GM21825 (cell line): ENCODE results near the gene TLR3.
"Not testable (repeated sequence)": the region's sequence is repeated elsewhere in the genome, so short reads cannot be mapped to it uniquely, and the experiment has no call there.

ENCODE experiments used
- ATAC-seq: cut with Tn5 transposase; IDR thresholded peaks from one replicate; pipeline ENCODE4 v1.9.1; 2021; ENCODE audit warnings: mild to moderate bottlenecking, moderate library complexity; ENCODE audit not compliant: unreplicated experiment

Gene TLR3

DNA sequence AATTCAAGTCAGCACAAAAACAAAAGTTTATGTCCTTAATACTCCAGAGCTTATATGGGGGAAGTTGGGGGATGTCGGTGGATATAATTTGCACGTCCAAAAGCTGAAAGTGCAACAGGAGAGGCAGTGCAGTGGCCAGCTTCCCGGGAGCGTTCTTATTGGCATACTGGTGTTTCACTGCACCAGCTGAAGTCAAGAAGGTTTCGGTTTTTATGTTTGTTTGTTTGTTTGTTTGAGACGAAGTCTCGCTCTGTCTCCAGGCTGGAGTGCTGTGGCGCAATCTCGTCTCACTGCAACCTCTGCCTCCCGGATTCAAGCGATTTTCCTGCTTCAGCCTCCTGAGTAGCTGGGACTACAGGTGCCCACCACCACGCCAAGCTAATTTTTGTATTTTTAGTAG lies 28.6 kb upstream of the TLR3 start:
- ATAC-seq = no peak

GRCh38 chr4:186047501-186047900 lies 21.5 kb upstream of the TLR3 start:
- not testable (repeated sequence) for ATAC-seq

DNA sequence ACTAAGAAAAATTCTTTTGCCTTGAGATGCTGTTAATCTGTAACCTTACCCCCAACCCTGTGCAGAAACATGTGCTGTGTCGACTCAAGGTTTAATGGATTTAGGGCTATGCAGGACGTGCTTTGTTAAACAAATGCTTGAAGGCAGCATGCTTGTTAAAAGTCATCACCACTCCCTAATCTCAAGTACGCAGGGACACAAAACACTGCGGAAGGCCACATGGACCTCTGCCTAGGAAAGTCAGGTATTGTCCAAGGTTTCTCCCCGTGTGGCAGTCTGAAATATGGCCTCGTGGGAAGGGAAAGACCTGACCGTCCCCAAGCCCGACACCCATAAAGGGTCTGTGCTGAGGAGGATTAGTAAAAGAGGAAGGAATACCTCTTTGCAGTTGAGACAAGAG lies 18.8 kb upstream of the TLR3 start:
- not testable (repeated sequence) for ATAC-seq

- no peak for ATAC-seq
These were observed 17.9 kb upstream of the TLR3 start for GRCh38 chr4:186051096-186051495.

- peak; percentile 100 for ATAC-seq
These were observed 10.5 kb upstream of the TLR3 start for GRCh38 chr4:186058253-186058979.

DNA sequence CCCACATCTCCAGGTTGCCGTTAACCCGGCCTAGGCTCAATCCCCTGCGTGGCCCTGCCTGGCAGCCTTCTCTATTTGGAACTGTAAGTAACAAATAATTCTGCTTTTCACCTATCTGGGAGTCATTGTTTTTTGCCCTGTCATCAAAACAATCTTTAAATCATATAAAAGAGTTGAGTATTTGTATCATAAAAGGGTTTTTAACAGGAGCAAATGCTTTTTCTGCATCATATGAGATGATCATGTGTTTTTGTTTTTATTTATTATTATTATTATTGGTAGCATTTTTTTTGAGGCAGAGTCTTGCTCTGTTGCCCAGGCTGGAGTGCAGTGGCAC lies 10.0 kb upstream of the TLR3 start:
- ATAC-seq = no peak

DNA sequence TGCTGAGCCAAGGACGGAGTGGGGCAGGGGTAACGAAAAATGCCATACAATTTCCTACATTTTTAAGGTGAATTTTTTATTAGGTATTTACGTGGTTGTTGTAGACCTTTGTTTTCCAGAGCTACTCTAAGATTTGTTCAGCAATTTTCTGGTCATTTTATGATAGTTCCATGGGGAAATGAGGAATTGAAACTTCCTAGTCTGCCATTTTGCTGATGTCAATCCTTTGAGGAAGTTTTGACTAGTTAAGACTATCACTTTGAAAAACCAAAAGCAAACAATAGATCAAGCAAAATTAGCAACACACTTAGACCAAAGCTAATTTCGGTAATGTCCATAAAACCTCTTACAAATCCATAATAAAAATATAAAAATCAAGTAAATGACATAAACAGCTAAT lies 7.0 kb upstream of the TLR3 start:
- ATAC-seq = no peak

DNA sequence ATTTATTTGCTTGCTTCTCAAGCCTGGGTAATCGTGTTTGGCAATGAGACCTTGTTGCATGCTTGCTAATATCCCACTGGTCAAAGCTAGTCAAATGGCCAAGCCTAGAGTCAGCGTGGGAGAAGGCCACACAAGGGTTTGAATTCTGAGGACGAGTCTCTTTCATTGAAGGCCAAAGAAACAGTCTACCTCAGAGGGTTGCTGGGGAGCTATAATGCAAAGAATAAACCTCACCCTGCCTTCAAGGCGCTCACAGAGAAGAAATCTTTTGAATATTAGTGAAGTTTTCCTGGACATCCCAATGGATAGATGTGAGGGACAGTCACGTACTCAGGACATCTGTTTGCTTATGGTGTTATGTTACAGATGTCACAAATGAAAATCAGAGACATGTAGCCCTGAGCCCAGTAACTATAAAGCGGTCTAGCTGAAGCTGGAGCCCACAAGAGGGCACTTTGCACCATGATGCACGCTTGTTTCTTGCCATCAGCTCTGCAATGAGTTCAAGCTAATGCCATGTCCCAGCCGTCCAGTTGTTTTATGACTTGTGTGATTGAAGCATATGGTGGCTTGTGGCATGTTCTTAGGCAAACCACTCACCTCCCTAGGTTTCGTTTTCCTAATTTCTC lies 1.1 kb upstream of the TLR3 start:
- ATAC-seq = peak; percentile 72

DNA sequence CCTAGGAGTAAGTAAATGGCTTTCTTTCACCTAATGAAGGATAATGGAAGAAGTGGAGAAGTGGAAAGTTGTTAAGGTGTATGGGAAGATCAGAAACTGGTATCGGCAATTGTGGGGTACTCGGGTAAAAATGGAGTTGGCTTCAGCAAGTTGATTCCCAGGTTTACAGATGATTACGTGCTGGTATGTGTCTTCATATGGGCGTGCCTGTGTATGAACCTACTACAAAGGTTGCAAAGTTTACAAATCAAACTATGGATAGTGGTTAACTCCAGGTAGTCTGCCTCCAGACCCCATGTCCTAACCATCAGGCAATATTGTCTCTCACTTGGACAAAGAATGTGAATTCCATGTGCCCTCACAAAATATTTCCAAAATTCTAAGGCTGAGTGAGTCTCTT lies 773 bp downstream of the TLR3 start:
- no peak for ATAC-seq

DNA sequence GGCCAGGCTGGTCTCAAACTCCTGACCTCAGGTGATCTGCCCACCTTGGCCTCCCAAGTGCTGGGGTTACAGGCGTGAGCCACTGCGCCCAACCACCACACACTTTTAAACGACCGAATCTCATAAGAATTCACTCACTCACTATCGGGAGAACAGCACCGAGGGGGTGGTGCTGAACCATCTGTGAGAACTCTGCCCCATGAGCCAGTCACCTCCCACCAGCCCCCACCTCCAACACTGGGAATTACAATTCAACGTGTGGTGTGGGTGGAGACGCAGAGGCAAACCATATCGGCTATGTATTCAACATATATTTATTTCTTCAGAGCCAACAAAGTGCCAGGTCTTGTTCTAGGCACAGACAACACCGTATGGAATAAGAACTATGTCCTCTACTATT lies 3.6 kb downstream of the TLR3 start:
- no peak for ATAC-seq

- ATAC-seq = no peak
These were observed 5.2 kb downstream of the TLR3 start for GRCh38 chr4:186074189-186074588.

- no peak for ATAC-seq
These were observed 10.2 kb downstream of the TLR3 start for GRCh38 chr4:186078981-186079638.

- ATAC-seq = no peak
These were observed 10.7 kb downstream of the TLR3 start for GRCh38 chr4:186079694-186080093.

DNA sequence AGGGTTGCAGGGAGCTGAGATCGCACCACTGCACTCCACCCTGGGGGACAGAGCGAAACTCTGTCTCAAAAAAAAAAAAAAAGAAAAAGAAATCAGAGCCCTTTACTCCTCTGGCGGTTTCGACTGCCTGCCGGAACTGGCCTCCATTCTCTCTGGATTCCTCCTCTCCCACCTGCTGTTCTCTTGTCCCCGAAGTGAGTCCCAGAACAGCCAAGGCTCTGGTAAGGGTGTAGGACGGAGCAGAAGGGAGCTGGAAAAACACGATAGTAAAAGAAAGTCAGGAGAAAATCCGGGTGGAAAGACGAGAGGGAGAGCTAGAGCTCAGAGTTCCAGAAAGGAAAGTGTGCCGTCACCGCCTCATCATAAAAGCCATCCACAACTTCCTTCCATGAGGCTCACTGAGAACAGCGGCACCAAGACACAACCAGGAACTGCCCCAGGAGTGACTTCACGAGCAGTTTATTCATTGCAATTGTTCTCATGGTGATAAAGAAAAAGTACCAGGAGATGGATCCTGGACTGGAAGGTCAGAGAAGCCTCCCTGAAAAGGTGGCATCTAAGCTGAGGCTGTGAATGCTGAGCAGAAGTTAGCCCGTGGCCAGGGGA lies 12.3 kb downstream of the TLR3 start:
- no peak for ATAC-seq

DNA sequence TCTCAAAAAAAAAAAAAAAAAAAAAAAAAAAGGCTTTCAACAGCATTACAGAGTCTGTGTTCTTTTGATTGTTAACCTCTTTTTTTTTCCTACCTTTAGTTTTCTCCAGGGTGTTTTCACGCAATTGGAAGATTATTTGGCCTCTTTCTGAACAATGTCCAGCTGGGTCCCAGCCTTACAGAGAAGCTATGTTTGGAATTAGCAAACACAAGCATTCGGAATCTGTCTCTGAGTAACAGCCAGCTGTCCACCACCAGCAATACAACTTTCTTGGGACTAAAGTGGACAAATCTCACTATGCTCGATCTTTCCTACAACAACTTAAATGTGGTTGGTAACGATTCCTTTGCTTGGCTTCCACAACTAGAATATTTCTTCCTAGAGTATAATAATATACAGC lies 13.3 kb downstream of the TLR3 start:
- no peak for ATAC-seq

DNA sequence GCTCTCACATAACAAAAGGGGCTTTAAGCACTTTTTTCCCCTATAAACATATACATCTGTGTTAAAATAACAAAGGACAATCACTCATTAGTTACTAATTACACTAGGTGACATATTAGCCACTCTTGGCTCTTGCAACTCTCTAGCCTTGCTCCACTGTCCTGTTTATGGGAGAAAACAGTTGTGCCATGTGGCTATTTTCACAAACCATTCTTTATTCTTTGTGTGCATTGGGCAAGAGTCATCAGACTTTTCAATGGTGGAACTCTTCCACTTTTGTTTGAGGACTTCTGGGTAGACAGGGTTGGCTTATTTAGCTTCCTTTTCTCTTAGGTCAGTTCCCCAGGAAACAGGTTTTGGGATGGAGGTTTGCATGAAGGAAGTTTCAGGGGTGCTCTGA lies 19.6 kb downstream of the TLR3 start:
- ATAC-seq = no peak

- no peak for ATAC-seq
These were observed 23.3 kb downstream of the TLR3 start for GRCh38 chr4:186092296-186092695.

DNA sequence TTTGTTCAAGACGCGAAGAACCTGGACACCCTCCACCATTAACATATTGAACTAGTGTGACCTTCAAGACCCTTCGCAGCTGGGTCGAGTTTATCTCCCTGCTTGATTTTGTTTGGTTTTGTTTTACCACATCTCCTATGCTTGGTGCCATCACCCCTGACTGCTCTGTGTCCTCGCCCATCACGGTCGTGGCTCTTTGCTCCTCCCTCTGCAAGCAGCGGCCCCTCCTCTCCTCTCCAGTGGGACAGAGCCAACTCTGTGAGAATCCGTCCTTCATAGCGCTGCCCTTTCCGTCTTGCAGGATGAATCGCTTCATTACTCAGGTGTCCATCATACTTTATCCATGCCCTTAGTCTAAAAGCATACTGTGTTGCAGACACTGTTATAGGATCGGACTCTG lies 26.4 kb downstream of the TLR3 start:
- no peak for ATAC-seq

GRCh38 chr4:186096681-186097165 lies 27.8 kb downstream of the TLR3 start:
- no peak for ATAC-seq

- no peak for ATAC-seq
These were observed 28.4 kb downstream of the TLR3 start for GRCh38 chr4:186097386-186097785.

- no peak for ATAC-seq
These were observed 34.0 kb downstream of the TLR3 start for GRCh38 chr4:186102931-186103330.
